ENCODE data around the gene KIAA1143. TPM values are rescaled to one million over a fixed set of nuclear protein-coding genes. Genes with fewer than 3 reads are reported as not detected.
A peak's percentile ranks its signal among the peaks of the same experiment; 100 is the strongest.

KIAA1143 gene
- total RNA-seq, 2 donors from 2014 or later: 15.8 to 24.3 TPM

DNA sequence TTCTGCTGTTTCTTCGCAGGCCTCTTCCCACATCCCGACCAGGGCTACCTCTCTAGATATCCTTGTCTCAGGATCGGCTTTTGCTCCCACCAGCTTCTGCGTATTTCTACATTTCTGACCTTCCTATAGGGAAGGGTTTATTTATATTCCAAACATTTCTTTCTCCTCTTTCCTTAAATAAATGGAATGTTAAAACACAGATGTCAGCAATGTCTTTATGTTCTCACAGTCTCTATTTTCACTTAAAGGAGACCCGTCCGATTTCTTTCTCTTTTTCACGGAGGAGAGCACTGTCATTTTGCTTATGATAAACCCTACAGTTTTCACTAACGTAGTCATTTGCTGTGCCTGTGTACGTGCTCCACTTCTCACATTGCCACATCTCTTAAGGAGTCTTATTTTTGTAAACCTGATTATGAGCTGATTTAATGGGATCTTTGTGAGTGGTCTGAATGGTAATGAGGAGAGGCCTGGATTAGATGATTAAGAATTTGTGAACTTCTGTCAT lies 805 bp upstream of the KIAA1143 start:
- Histone ChIP-seq H3K9ac (ENCODE audit: low read depth in 2 of 2, low read length in 2 of 2) (peak overlapping the region in 1 of 2 donors; percentile 43), H3K9me3 (no peaks in the 10 kb centered on the region), H3K27me3 (no peaks in the 10 kb centered on the region), H3K4me3 (peak overlapping the region; percentile 72), H3K27ac (no peak overlapping the region), H3K36me3 (no peaks in the 10 kb centered on the region), H3K4me1 (no peaks in the 10 kb centered on the region)
- TF ChIP-seq, protein P1, sequence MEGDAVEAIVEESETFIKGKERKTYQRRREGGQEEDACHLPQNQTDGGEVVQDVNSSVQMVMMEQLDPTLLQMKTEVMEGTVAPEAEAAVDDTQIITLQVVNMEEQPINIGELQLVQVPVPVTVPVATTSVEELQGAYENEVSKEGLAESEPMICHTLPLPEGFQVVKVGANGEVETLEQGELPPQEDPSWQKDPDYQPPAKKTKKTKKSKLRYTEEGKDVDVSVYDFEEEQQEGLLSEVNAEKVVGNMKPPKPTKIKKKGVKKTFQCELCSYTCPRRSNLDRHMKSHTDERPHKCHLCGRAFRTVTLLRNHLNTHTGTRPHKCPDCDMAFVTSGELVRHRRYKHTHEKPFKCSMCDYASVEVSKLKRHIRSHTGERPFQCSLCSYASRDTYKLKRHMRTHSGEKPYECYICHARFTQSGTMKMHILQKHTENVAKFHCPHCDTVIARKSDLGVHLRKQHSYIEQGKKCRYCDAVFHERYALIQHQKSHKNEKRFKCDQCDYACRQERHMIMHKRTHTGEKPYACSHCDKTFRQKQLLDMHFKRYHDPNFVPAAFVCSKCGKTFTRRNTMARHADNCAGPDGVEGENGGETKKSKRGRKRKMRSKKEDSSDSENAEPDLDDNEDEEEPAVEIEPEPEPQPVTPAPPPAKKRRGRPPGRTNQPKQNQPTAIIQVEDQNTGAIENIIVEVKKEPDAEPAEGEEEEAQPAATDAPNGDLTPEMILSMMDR (IDR thresholded peaks at IDR 0.05): no peak
- intact Hi-C loops (cut with DNase I): no loop called here
- no peak for DNase-seq

DNA sequence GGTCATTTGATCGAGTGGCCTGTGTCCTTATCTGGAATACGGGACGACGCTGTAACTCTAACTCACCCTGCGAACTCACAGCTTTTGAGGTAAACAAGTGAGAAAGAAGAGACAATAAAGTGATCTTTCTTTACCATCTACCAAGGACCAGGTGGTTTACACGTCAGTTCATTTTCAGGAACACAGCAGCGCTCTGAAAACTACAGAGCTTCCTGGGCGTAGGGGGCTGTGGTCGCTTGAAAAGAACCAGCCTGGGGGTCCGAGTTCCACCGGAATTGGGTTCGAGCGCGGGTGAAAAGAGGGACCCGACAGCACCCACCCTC lies 357 bp downstream of the KIAA1143 start:
- peak overlapping the region; percentile 85 for H3K9ac ChIP-seq (ENCODE audit: low read depth in 2 of 2, low read length in 2 of 2)
- peak overlapping the region; percentile 72 for H3K4me3 ChIP-seq
- no peaks in the 10 kb centered on the region for H3K27me3 ChIP-seq
- TF ChIP-seq, protein P1 (IDR thresholded peaks at IDR 0.05): no peak
- DNase-seq: no peak
- H3K36me3 ChIP-seq: no peaks in the 10 kb centered on the region
- no peaks in the 10 kb centered on the region for H3K9me3 ChIP-seq
- no peak overlapping the region for H3K27ac ChIP-seq
- no peaks in the 10 kb centered on the region for H3K4me1 ChIP-seq
- intact Hi-C loops (cut with DNase I): no loop called here

DNA sequence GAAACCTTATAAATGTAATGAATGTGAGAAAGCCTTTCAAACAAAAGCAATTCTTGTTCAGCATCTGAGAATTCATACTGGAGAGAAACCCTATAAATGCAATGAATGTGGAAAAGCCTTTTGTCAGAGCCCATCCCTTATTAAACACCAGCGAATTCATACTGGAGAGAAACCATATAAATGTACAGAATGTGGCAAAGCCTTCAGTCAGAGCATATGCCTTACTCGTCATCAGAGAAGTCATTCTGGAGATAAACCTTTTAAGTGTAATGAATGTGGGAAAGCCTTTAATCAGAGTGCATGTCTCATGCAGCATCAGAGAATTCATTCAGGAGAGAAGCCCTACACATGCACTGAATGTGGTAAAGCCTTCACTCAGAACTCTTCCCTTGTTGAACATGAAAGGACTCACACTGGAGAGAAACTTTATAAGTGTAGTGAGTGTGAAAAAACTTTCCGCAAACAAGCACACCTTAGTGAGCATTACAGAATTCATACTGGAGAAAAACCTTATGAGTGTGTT lies 26.7 kb downstream of the KIAA1143 start:
- intact Hi-C loops (cut with DNase I): no loop called here
- no peaks in the 10 kb centered on the region for H3K4me1 ChIP-seq
- peaks cover 23% of the 10 kb centered on the region for H3K9me3 ChIP-seq
- peaks cover 4% of the 10 kb centered on the region for H3K36me3 ChIP-seq
- no peak overlapping the region for H3K27ac ChIP-seq
- TF ChIP-seq, protein P1 (IDR thresholded peaks at IDR 0.05): no peak
- DNase-seq: no peak
- H3K9ac ChIP-seq (ENCODE audit: low read depth in 2 of 2, low read length in 2 of 2): no peak overlapping the region
- no peaks in the 10 kb centered on the region for H3K27me3 ChIP-seq
- no peak overlapping the region for H3K4me3 ChIP-seq

DNA sequence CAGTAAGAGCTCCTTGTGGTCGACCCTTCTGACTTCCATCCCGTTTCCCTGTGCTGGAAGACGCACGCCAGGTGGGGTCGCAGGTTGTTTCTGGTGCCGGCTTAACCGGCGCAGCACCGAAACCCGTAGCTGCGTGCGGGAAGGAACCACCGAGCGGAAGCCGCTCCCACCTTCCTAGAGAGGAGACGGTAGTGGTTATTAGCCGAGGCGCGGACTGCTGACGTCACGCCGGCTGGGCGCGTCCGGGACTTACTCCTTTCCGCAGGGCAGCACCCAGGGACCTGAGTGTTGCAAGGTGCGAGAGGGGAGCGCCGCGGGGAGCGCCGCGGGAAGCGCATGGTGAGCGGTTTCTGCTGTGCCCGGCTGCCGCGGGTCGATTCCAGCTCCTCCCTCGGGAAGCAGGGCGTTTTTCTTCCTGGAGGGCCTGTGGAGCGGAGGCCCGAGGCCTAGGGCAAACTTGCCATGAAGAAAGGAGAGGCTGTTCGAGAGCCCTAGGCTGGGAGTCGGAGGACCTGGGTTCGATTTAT lies 32.0 kb downstream of the KIAA1143 start, which contains the start of gene ZNF501:
Gene ZNF501, plus strand, starts transcription at position 252 of the 527 bp plus-strand sequence. CDS start 4,787 bp downstream, outside the sequence.
- Histone ChIP-seq H3K9me3 (peaks cover 10% of the 10 kb centered on the region), H3K4me3 (peak within 1 kb of the TSS; percentile 80), H3K9ac (ENCODE audit: low read depth in 2 of 2, low read length in 2 of 2) (peak within 1 kb of the TSS; percentile 62 to 76), H3K27ac (peak within 1 kb of the TSS; percentile 37), H3K4me1 (no peaks in the 10 kb centered on the region), H3K36me3 (peaks cover 4% of the 10 kb centered on the region), H3K27me3 (no peaks in the 10 kb centered on the region)
- intact Hi-C loops (cut with DNase I): loop anchor here (2.0 kb wide), 1 partner anchor 17 kb away; the partner anchor contains the start of gene ZNF502
- DNase-seq: peak; percentile 98
- TF ChIP-seq, protein P1 (IDR thresholded peaks at IDR 0.05): no peak

DNA sequence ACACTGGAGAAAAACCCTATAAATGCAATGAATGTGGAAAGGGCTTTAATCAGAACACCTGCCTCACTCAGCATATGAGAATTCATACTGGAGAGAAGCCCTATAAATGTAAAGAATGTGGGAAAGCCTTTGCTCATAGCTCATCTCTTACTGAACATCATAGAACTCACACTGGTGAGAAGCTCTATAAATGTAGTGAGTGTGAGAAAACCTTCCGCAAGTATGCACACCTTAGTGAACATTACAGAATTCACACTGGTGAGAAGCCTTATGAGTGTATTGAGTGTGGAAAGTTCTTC lies 39.4 kb downstream of the KIAA1143 start:
- no peak overlapping the region for H3K27ac ChIP-seq
- peaks cover 9% of the 10 kb centered on the region for H3K9me3 ChIP-seq
- no peaks in the 10 kb centered on the region for H3K27me3 ChIP-seq
- no peaks in the 10 kb centered on the region for H3K4me1 ChIP-seq
- intact Hi-C loops (cut with DNase I): no loop called here
- H3K4me3 ChIP-seq: no peak overlapping the region
- TF ChIP-seq, protein P1 (IDR thresholded peaks at IDR 0.05): no peak
- peaks cover 7% of the 10 kb centered on the region for H3K36me3 ChIP-seq
- no peak overlapping the region for H3K9ac ChIP-seq (ENCODE audit: low read depth in 2 of 2, low read length in 2 of 2)
- DNase-seq: no peak
